Erythroblast (primary cell): ENCODE data around the gene RGS17.

Experiments
- GATA1 ChIP-seq: IDR thresholded peaks from 2 replicates; pipeline ENCODE4 v1.6.1; 2011; ENCODE audit warnings: low read depth, mild to moderate bottlenecking, control low read depth, low read length, moderate library complexity
- POLR2A ChIP-seq: IDR thresholded peaks from 2 replicates; pipeline ENCODE4 v1.6.1; 2011; ENCODE audit warnings: mild to moderate bottlenecking, low read length

GRCh38 chr6:153013438-153013837 is 117.6 kb downstream of the RGS17 start:
- TF ChIP-seq POLR2A (no peak), GATA1 (no peak)
